Activated gamma-delta T cell (primary cell): ENCODE data around the gene ZDHHC8.
"Not testable (repeated sequence)": the region's sequence is repeated elsewhere in the genome, so short reads cannot be mapped to it uniquely, and the experiment has no call there.

Experiments
- DNase-seq: peaks from one replicate; lab custom pipeline; 2025; lab: John Stamatoyannopoulos, UW

Gene ZDHHC8

GRCh38 chr22:20159531-20159930 lies 27.9 kb downstream of the ZDHHC8 start:
- not testable (repeated sequence) for DNase-seq

GRCh38 chr22:20160041-20160440 lies 28.4 kb downstream of the ZDHHC8 start:
- DNase-seq = no peak

GRCh38 chr22:20164863-20165262 lies 33.3 kb downstream of the ZDHHC8 start:
- no peak for DNase-seq

- DNase-seq = no peak
Observed at GRCh38 chr22:20165421-20165820, 33.8 kb downstream of the ZDHHC8 start.

- DNase-seq = no peak
Observed at GRCh38 chr22:20165913-20166312, 34.3 kb downstream of the ZDHHC8 start.

GRCh38 chr22:20166703-20167102 lies 35.1 kb downstream of the ZDHHC8 start:
- no peak for DNase-seq

- DNase-seq = no peak
Observed at GRCh38 chr22:20167643-20168322, 36.2 kb downstream of the ZDHHC8 start.

GRCh38 chr22:20169253-20169822 lies 37.7 kb downstream of the ZDHHC8 start:
- no peak for DNase-seq

- no peak for DNase-seq
Observed at GRCh38 chr22:20170170-20170569, 38.6 kb downstream of the ZDHHC8 start.

- DNase-seq = no peak
Observed at GRCh38 chr22:20171288-20172140, 39.9 kb downstream of the ZDHHC8 start.

GRCh38 chr22:20172141-20172613 lies 40.6 kb downstream of the ZDHHC8 start:
- no peak for DNase-seq

GRCh38 chr22:20173246-20173645 lies 41.6 kb downstream of the ZDHHC8 start:
- no peak for DNase-seq

GRCh38 chr22:20173772-20174171 lies 42.2 kb downstream of the ZDHHC8 start:
- no peak for DNase-seq

GRCh38 chr22:20174785-20175596 lies 43.4 kb downstream of the ZDHHC8 start:
- DNase-seq = no peak

GRCh38 chr22:20175597-20175900 lies 43.9 kb downstream of the ZDHHC8 start:
- no peak for DNase-seq

- DNase-seq = no peak
Observed at GRCh38 chr22:20176421-20177085, 44.9 kb downstream of the ZDHHC8 start.

GRCh38 chr22:20177217-20177911 lies 45.8 kb downstream of the ZDHHC8 start:
- DNase-seq = no peak

GRCh38 chr22:20178075-20178914 lies 46.7 kb downstream of the ZDHHC8 start:
- no peak for DNase-seq

GRCh38 chr22:20178915-20179227 lies 47.3 kb downstream of the ZDHHC8 start:
- DNase-seq = no peak
